Endothelial cell of umbilical vein (primary cell): ENCODE results near the gene TTLL11. TPM values are rescaled to one million over a fixed set of nuclear protein-coding genes. Genes with fewer than 3 reads are reported as not detected.

Source experiments
- BruUV-seq: library from RNA; stranded (reverse); fragments of 400-500 nt; replicated peaks from 2 replicates; lab custom pipeline; 2021; lab: Mats Ljungman, UMichigan
- CTCF ChIA-PET: fragments of 300-600, 350-600 bp; sonication (Branson Sonifier 250); formaldehyde crosslinking; loops from one replicate; lab custom pipeline; 2021; ENCODE audit warnings: antibody characterized with exemption, inconsistent platforms; lab: Charles Lee
- POLR2A ChIA-PET: fragments of 300-600, 350-600 bp; sonication (Branson Sonifier 250); formaldehyde crosslinking; loops from one replicate; lab custom pipeline; 2021; ENCODE audit warnings: antibody characterized with exemption, inconsistent platforms; lab: Charles Lee
- DNase-seq: peaks from one replicate; pipeline ENCODE4 v3.0.0-alpha.2; 2011; ENCODE audit warnings: low read depth, low spot score
- FAIRE-seq: peaks from 2 replicates; lab custom pipeline; 2011; peaks lifted over from hg19 to GRCh38; lab: Jason Lieb, UNC
- H2AFZ ChIP-seq: 2 replicates; pipeline ENCODE4 v1.6.0; 2012; ENCODE audit warnings: low read depth, low read length, control low read depth, inconsistent platforms
- H3K27ac ChIP-seq: 2 replicates; pipeline ENCODE4 v1.5.1; 2011; ENCODE audit warnings: low read depth, mild to moderate bottlenecking, control low read depth, low read length, moderate library complexity; ENCODE audit not compliant: insufficient read depth
- H3K27me3 ChIP-seq, 2 experiments: 2 replicates each; pipeline versions ENCODE4 v1.6.0 to v1.6.1; 2011; ENCODE audit warnings: low read length in 2 of 2, mixed read lengths in 1 of 2; ENCODE audit not compliant: control insufficient read depth in 2 of 2, insufficient read depth in 2 of 2
- H3K36me3 ChIP-seq, 2 experiments: 2 replicates in 1 of 2; 3 replicates in 1 of 2; pipeline ENCODE4 v1.5.1; 2011; ENCODE audit warnings: low read length in 2 of 2, mild to moderate bottlenecking in 1 of 2, moderate library complexity in 1 of 2; ENCODE audit not compliant: control insufficient read depth in 2 of 2, insufficient read depth in 2 of 2; ENCODE audit errors: extremely low read depth in 1 of 2
- H3K4me1 ChIP-seq: 3 replicates; pipeline ENCODE4 v1.5.1; 2011; ENCODE audit warnings: mild to moderate bottlenecking, low read length; ENCODE audit not compliant: control insufficient read depth, insufficient read depth; ENCODE audit errors: extremely low read depth
- H3K4me2 ChIP-seq: 2 replicates; pipeline ENCODE4 v1.6.1; 2011; ENCODE audit warnings: low read length, control low read depth, mixed read lengths; ENCODE audit not compliant: insufficient read depth
- H3K4me3 ChIP-seq, 3 experiments: fragments of 200-600 bp in 1 of 3; sonication (generic), shearing (Covaris generic) in 1 of 3; replicated peaks in 1 of 3; 2 replicates each; pipeline ENCODE4 v1.5.1; 2011 to 2016; ENCODE audit warnings: control low read depth in 3 of 3, low read length in 3 of 3, mild to moderate bottlenecking in 2 of 3, inconsistent platforms in 1 of 3, low read depth in 1 of 3, moderate library complexity in 1 of 3; ENCODE audit not compliant: insufficient read depth in 1 of 3
- H3K79me2 ChIP-seq: 2 replicates; pipeline ENCODE4 v1.6.0; 2012; ENCODE audit warnings: low read length, inconsistent platforms; ENCODE audit not compliant: control insufficient read depth, insufficient read depth
- H3K9ac ChIP-seq: replicated peaks from 2 replicates; pipeline ENCODE3; 2011; ENCODE audit warnings: low read length, control low read depth; ENCODE audit not compliant: insufficient read depth; ENCODE audit errors: extremely low read depth
- H3K9me1 ChIP-seq: replicated peaks from 3 replicates; pipeline ENCODE4 v1.6.0; 2011; ENCODE audit warnings: mild to moderate bottlenecking, low read length; ENCODE audit not compliant: control insufficient read depth, insufficient read depth; ENCODE audit errors: extremely low read depth
- H3K9me3 ChIP-seq: replicated peaks from 2 replicates; pipeline ENCODE4 v1.5.1; 2012; ENCODE audit warnings: low read length, inconsistent platforms; ENCODE audit not compliant: control insufficient read depth, insufficient read depth
- H4K20me1 ChIP-seq: replicated peaks from 2 replicates; pipeline ENCODE3; 2011; ENCODE audit warnings: mild to moderate bottlenecking, low read length; ENCODE audit not compliant: control insufficient read depth, insufficient read depth; ENCODE audit errors: extremely low read depth
- EZH2 ChIP-seq: IDR thresholded peaks from 2 replicates; pipeline ENCODE4 v1.6.1; 2012; ENCODE audit warnings: borderline replicate concordance, low read depth, mild to moderate bottlenecking, moderate library complexity, low read length, inconsistent platforms; ENCODE audit not compliant: severe bottlenecking
- FOS ChIP-seq: IDR thresholded peaks from 2 replicates; pipeline ENCODE4 v1.6.1; 2011; ENCODE audit warnings: mild to moderate bottlenecking, low read length, moderate library complexity, borderline replicate concordance; ENCODE audit not compliant: insufficient read depth
- GATA2 ChIP-seq: IDR thresholded peaks from 2 replicates; pipeline ENCODE4 v1.7.0; 2011; ENCODE audit warnings: low read depth, mild to moderate bottlenecking, moderate library complexity, mixed read lengths, low read length; ENCODE audit not compliant: insufficient read length, insufficient read depth
- JUN ChIP-seq: IDR thresholded peaks from 2 replicates; pipeline ENCODE4 v1.6.1; 2011; ENCODE audit warnings: borderline replicate concordance, low read depth; ENCODE audit not compliant: insufficient read length, insufficient read depth
- MAX ChIP-seq: IDR thresholded peaks from 2 replicates; pipeline ENCODE4 v1.6.1; 2011; ENCODE audit not compliant: insufficient read depth, insufficient read length
- MYC ChIP-seq: IDR thresholded peaks from one replicate; pipeline ENCODE4 v1.6.1; 2011; ENCODE audit warnings: mild to moderate bottlenecking, low read depth, low read length
- POLR2A ChIP-seq: IDR thresholded peaks from 2 replicates; pipeline ENCODE4 v1.6.1; 2012; ENCODE audit warnings: low read depth, mild to moderate bottlenecking, control low read depth, low read length
- POLR2AphosphoS5 ChIP-seq: IDR thresholded peaks from 2 replicates; pipeline ENCODE4 v1.6.1; 2012; ENCODE audit warnings: low read depth, mild to moderate bottlenecking, control low read depth, low read length, moderate library complexity; ENCODE audit not compliant: insufficient read depth
- dilution Hi-C: fragments of 300-500 bp; cut with MboI; formaldehyde crosslinking; loops from one replicate; pipeline ENCODE4 v1.15.0; 2019; ENCODE audit warnings: low sequenced_read_pairs; ENCODE audit not compliant: extremely low pct_ligation_motif_present
- intact Hi-C: fragments of 100-400 bp; cut with micrococcal nuclease; formaldehyde crosslinking; loops from one replicate; pipeline ENCODE4 v1.10.0; 2022
- polyA plus RNA-seq, 4 experiments: library from polyadenylated mRNA; depleted of rRNA in 3 of 4; stranded (reverse) in 3 of 4; unstranded in 1 of 4; fragments of >200 nt; gene quantifications; 2 replicates each; pipeline versions ENCODE4 v1.2.1 to v1.2.3, GENCODE V29; 2011 to 2012; ENCODE audit warnings: missing spikeins in 1 of 4
- total RNA-seq: library from RNA; stranded (reverse); gene quantifications from 2 replicates; pipeline ENCODE4 v1.2.3, GENCODE V29; 2021
- TF ChIP-seq, protein P1 (sequence below), 2 donors: IDR thresholded peaks; 1 replicate in 1 of 2; 2 replicates in 1 of 2; pipeline ENCODE4 v1.5.1; 2011; ENCODE audit warnings: low read length in 2 of 2, mild to moderate bottlenecking in 2 of 2, moderate library complexity in 2 of 2, control low read depth in 1 of 2, inconsistent platforms in 1 of 2, low read depth in 1 of 2; ENCODE audit not compliant: insufficient read depth in 1 of 2; ENCODE audit errors: extremely low read depth in 1 of 2

Gene TTLL11
- total and polyA plus RNA-seq, 2 donors (not counting 3 experiments of a cell fraction or from before 2014, with no cell fraction given), result 4.9 to 5.1 TPM

- H2AFZ ChIP-seq, result no peak overlapping the region
- no peak overlapping the region for H3K4me3 ChIP-seq
- no peaks in the 10 kb centered on the region for H4K20me1 ChIP-seq
- no peaks in the 10 kb centered on the region for H3K9me1 ChIP-seq
- H3K4me2 ChIP-seq, result no peak overlapping the region
- CTCF ChIA-PET, result interaction anchor here (0.7 kb wide), 1 partner anchor 336 kb away, joined by 3 read pairs; no protein-coding TSS in a partner anchor
- H3K79me2 ChIP-seq, result no peaks in the 10 kb centered on the region
- dilution Hi-C loops (no loop called here), intact Hi-C loops (no loop called here)
- DNase-seq (no peak), FAIRE-seq (no peak)
- H3K36me3 ChIP-seq, result no peaks in the 10 kb centered on the region
- no peak overlapping the region for H3K27ac ChIP-seq
- TF ChIP-seq EZH2 (no peak), MAX (no peak), MYC (no peak), FOS (no peak), POLR2AphosphoS5 (no peak), JUN (no peak), GATA2 (no peak), POLR2A (no peak)
- TF ChIP-seq, protein P1, sequence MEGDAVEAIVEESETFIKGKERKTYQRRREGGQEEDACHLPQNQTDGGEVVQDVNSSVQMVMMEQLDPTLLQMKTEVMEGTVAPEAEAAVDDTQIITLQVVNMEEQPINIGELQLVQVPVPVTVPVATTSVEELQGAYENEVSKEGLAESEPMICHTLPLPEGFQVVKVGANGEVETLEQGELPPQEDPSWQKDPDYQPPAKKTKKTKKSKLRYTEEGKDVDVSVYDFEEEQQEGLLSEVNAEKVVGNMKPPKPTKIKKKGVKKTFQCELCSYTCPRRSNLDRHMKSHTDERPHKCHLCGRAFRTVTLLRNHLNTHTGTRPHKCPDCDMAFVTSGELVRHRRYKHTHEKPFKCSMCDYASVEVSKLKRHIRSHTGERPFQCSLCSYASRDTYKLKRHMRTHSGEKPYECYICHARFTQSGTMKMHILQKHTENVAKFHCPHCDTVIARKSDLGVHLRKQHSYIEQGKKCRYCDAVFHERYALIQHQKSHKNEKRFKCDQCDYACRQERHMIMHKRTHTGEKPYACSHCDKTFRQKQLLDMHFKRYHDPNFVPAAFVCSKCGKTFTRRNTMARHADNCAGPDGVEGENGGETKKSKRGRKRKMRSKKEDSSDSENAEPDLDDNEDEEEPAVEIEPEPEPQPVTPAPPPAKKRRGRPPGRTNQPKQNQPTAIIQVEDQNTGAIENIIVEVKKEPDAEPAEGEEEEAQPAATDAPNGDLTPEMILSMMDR (IDR thresholded peaks at IDR 0.05; ENCODE audit: extremely low read depth in 1 of 2, insufficient read depth in 1 of 2, low read depth in 1 of 2, low read length in 2 of 2), result no peak
- H3K9ac ChIP-seq, result no peak overlapping the region
- no peaks in the 10 kb centered on the region for H3K27me3 ChIP-seq
- BruUV-seq, result no TSS peak
- H3K9me3 ChIP-seq, result no peaks in the 10 kb centered on the region
- POLR2A ChIA-PET, result no interaction called here
- H3K4me1 ChIP-seq, result peaks cover 13% of the 10 kb centered on the region
Observed at GRCh38 chr9:121975801-121976277, 117.3 kb downstream of the TTLL11 start.
